OCI-LY7 (cell line): ENCODE results near the gene CADM4. TPM values are rescaled to one million over a fixed set of nuclear protein-coding genes. Genes with fewer than 3 reads are reported as not detected.
"Not testable (repeated sequence)": the region's sequence is repeated elsewhere in the genome, so short reads cannot be mapped to it uniquely, and the experiment has no call there.

Experiments
- BruUV-seq: library from RNA; stranded (reverse); fragments of 400-500 nt; replicated peaks from 2 replicates; lab custom pipeline; 2021; lab: Mats Ljungman, UMichigan
- CTCF ChIA-PET: fragments of 300-600 bp; sonication (Branson Sonifier 250); formaldehyde crosslinking; loops from one replicate; lab custom pipeline; 2022; ENCODE audit warnings: antibody characterized with exemption; ENCODE audit not compliant: unreplicated experiment; lab: Charles Lee
- POLR2A ChIA-PET: fragments of 300-600 bp; sonication (Branson Sonifier 250); formaldehyde crosslinking; loops from one replicate; lab custom pipeline; 2022; ENCODE audit warnings: antibody characterized with exemption; lab: Charles Lee
- DNase-seq: peaks from one replicate; pipeline ENCODE4 v3.0.0-alpha.2; 2015; ENCODE audit warnings: low spot score
- H2AFZ ChIP-seq: fragments of 200-600 bp; sonication (generic), shearing (Covaris generic); 2 replicates; pipeline ENCODE4 v1.6.1; 2014; ENCODE audit warnings: mild to moderate bottlenecking, antibody characterized with exemption, low read length, moderate library complexity
- H3K27ac ChIP-seq: fragments of 200-600 bp; sonication (generic); 2 replicates; pipeline ENCODE4 v1.5.1; 2014; ENCODE audit warnings: mixed run types, low read depth, mild to moderate bottlenecking, moderate library complexity, low read length, inconsistent platforms; ENCODE audit not compliant: poor library complexity, severe bottlenecking
- H3K36me3 ChIP-seq: fragments of 200-600 bp; sonication (generic); 2 replicates; pipeline ENCODE4 v1.6.1; 2014; ENCODE audit warnings: mild to moderate bottlenecking, antibody characterized with exemption, low read length, moderate library complexity, mixed read lengths; ENCODE audit not compliant: insufficient read depth
- H3K4me1 ChIP-seq: fragments of 200-600 bp; sonication (generic); 2 replicates; pipeline ENCODE4 v1.5.1; 2014; ENCODE audit warnings: mild to moderate bottlenecking, low read length; ENCODE audit not compliant: insufficient read depth, poor library complexity, severe bottlenecking
- H3K4me2 ChIP-seq: fragments of 200-600 bp; sonication (generic); 2 replicates; pipeline ENCODE4 v1.6.1; 2014; ENCODE audit warnings: mild to moderate bottlenecking, low read length
- H3K4me3 ChIP-seq: fragments of 200-600 bp; sonication (generic); 2 replicates; pipeline ENCODE4 v1.5.1; 2014; ENCODE audit warnings: mild to moderate bottlenecking, low read depth, low read length; ENCODE audit not compliant: poor library complexity, severe bottlenecking
- H3K79me2 ChIP-seq: fragments of 200-600 bp; sonication (generic); 2 replicates; pipeline ENCODE4 v1.6.1; 2016; ENCODE audit warnings: low read depth, mild to moderate bottlenecking, low read length, moderate library complexity, mixed read lengths; ENCODE audit not compliant: insufficient read depth
- H3K9me2 ChIP-seq: fragments of 200-600 bp; sonication (generic); 2 replicates; pipeline ENCODE4 v1.6.1; 2016; ENCODE audit warnings: mild to moderate bottlenecking, low read length, mixed read lengths; ENCODE audit not compliant: insufficient read depth
- H3K9me3 ChIP-seq: fragments of 200-600 bp; sonication (generic); 2 replicates; pipeline ENCODE4 v1.6.1; 2014; ENCODE audit warnings: mild to moderate bottlenecking, mixed run types, low read length, mixed read lengths
- H4K20me1 ChIP-seq: fragments of 200-600 bp; sonication (generic); 2 replicates; pipeline ENCODE4 v1.6.1; 2014; ENCODE audit warnings: mild to moderate bottlenecking, antibody characterized with exemption, low read length, moderate library complexity, mixed read lengths; ENCODE audit not compliant: insufficient read depth
- CTCF ChIP-seq: fragments of 200-600 bp; sonication (generic); conservative IDR thresholded peaks from 2 replicates; pipeline ENCODE4 v1.5.1; 2014; ENCODE audit warnings: mild to moderate bottlenecking, antibody characterized with exemption, low read length, moderate library complexity, mixed read lengths
- EZH2phosphoT487 ChIP-seq: fragments of 200-600 bp; sonication (generic); IDR thresholded peaks from 2 replicates; pipeline ENCODE4 v1.6.1; 2018; ENCODE audit warnings: low read depth, borderline replicate concordance, mild to moderate bottlenecking, mixed run types, antibody characterized with exemption, low read length, moderate library complexity, mixed read lengths
- intact Hi-C: fragments of 100-400 bp; cut with micrococcal nuclease; formaldehyde crosslinking; loops from one replicate; pipeline ENCODE4 v1.10.0; 2022; ENCODE audit not compliant: unreplicated experiment
- total RNA-seq, 2 experiments: library from RNA; depleted of rRNA in 1 of 2; stranded (reverse); fragments of >200 nt in 1 of 2; shearing (Covaris generic) in 1 of 2; gene quantifications; 2 replicates each; pipeline ENCODE4 v1.2.3, GENCODE V29; 2014 to 2022

The CADM4 gene
- total RNA-seq, 2 experiments from 2014 or later, result not detected

- CTCF ChIA-PET, result no interaction called here
- H4K20me1 ChIP-seq, result no peaks in the 10 kb centered on the region
- H3K4me3 ChIP-seq, result no peak overlapping the region
- no peaks in the 10 kb centered on the region for H3K4me1 ChIP-seq
- BruUV-seq, result no TSS peak
- no peaks in the 10 kb centered on the region for H3K9me3 ChIP-seq
- H2AFZ ChIP-seq, result no peak overlapping the region
- H3K79me2 ChIP-seq, result no peaks in the 10 kb centered on the region
- DNase-seq, result no peak
- POLR2A ChIA-PET, result no interaction called here
- no peak for TF ChIP-seq EZH2phosphoT487
- TF ChIP-seq CTCF, result no peak
- intact Hi-C loops, result no loop called here
- H3K9me2 ChIP-seq, result no peaks in the 10 kb centered on the region
- no peak overlapping the region for H3K4me2 ChIP-seq
- H3K27ac ChIP-seq, result no peak overlapping the region
- no peaks in the 10 kb centered on the region for H3K36me3 ChIP-seq
Observed at GRCh38 chr19:43682824-43683661, 43.4 kb upstream of the CADM4 start.

- POLR2A ChIA-PET, H2AFZ ChIP-seq, H3K36me3 ChIP-seq, H3K4me3 ChIP-seq, H3K79me2 ChIP-seq, H3K4me2 ChIP-seq, H3K4me1 ChIP-seq, H3K27ac ChIP-seq, BruUV-seq, H4K20me1 ChIP-seq, intact Hi-C loops, H3K9me3 ChIP-seq, CTCF ChIA-PET, DNase-seq, H3K9me2 ChIP-seq: not testable (repeated sequence)
Observed at GRCh38 chr19:43682269-43682668, 42.6 kb upstream of the CADM4 start.

- H4K20me1 ChIP-seq, result no peaks in the 10 kb centered on the region
- no peak overlapping the region for H3K4me3 ChIP-seq
- ChIA-PET POLR2A (no interaction called here), CTCF (no interaction called here)
- no peaks in the 10 kb centered on the region for H3K9me2 ChIP-seq
- no peak overlapping the region for H3K27ac ChIP-seq
- no TSS peak for BruUV-seq
- DNase-seq, result no peak
- intact Hi-C loops, result no loop called here
- no peaks in the 10 kb centered on the region for H3K36me3 ChIP-seq
- H3K4me1 ChIP-seq, result no peaks in the 10 kb centered on the region
- H2AFZ ChIP-seq, result no peak overlapping the region
- no peak overlapping the region for H3K4me2 ChIP-seq
- H3K9me3 ChIP-seq, result no peaks in the 10 kb centered on the region
- TF ChIP-seq EZH2phosphoT487 (no peak), CTCF (no peak)
- H3K79me2 ChIP-seq, result no peaks in the 10 kb centered on the region
Observed at GRCh38 chr19:43681821-43682220, 42.2 kb upstream of the CADM4 start.
